ENCODE data around the gene TMBIM6.
"Not testable (repeated sequence)": the region's sequence is repeated elsewhere in the genome, so short reads cannot be mapped to it uniquely, and the experiment has no call there.

- TF ChIP-seq POLR2AphosphoS5, CTCF, EP300, POLR2A (IDR thresholded peaks at IDR 0.05): not testable (repeated sequence)
Measured at GRCh38 chr12:49721355-49721754, 20.0 kb upstream of the TMBIM6 start.
